MG63 (cell line): Measurements from ENCODE around the gene ATOSA. TPM values are rescaled to one million over a fixed set of nuclear protein-coding genes. Genes with fewer than 3 reads are reported as not detected.
A peak's percentile ranks its signal among the peaks of the same experiment; 100 is the strongest.

Source experiments
- DNase-seq: peaks from one replicate; pipeline ENCODE4 v3.0.0-alpha.2; 2020
- H3K27me3 ChIP-seq: fragments of 250-450 bp; sonication (Bioruptor Pico); 2 replicates; pipeline ENCODE4 v1.5.1; 2020; ENCODE audit warnings: mild to moderate bottlenecking, moderate library complexity
- H3K36me3 ChIP-seq: fragments of 250-450 bp; sonication (Bioruptor Pico); 2 replicates; pipeline ENCODE4 v1.5.1; 2020; ENCODE audit warnings: mild to moderate bottlenecking, moderate library complexity
- H3K4me3 ChIP-seq: fragments of 250-450 bp; sonication (Bioruptor Pico); 2 replicates; pipeline ENCODE4 v1.5.1; 2020; ENCODE audit warnings: mild to moderate bottlenecking, moderate library complexity
- H3K9me3 ChIP-seq: fragments of 250-450 bp; sonication (Bioruptor Pico); 2 replicates; pipeline ENCODE4 v1.5.1; 2020; ENCODE audit warnings: mild to moderate bottlenecking, moderate library complexity
- total RNA-seq: library from RNA; depleted of rRNA; stranded (reverse); fragments of >200 nt; shearing (Covaris generic); gene quantifications from 2 replicates; pipeline ENCODE4 v1.2.3, GENCODE V29; 2014; ENCODE audit warnings: low replicate concordance; rRNA removed

The ATOSA gene
- total RNA-seq = 3.0 and 5.6 TPM in 2 replicates

GRCh38 chr15:52679232-52680040 lies at the start of gene ATOSA:
Gene ATOSA, minus strand, starts transcription at chr15:52679388. Its CDS starts 1,367 bp downstream, at chr15:52678021.
- peak; percentile 91 for DNase-seq
- H3K36me3 ChIP-seq = peaks cover 8% of the 10 kb centered on the region; the same call in 1 of the 2 replicates
- peak within 1 kb of the TSS; percentile 92 for H3K4me3 ChIP-seq
- H3K9me3 ChIP-seq = 0 out of 2 replicates have a peak, but pooled peaks cover 2% of the 10 kb centered on the region
- peaks cover 4% of the 10 kb centered on the region; the same call in 1 of the 2 replicates for H3K27me3 ChIP-seq

GRCh38 chr15:52728899-52729298 lies 49.7 kb upstream of the ATOSA start:
- no peaks in the 10 kb centered on the region for H3K9me3 ChIP-seq
- no peak overlapping the region for H3K4me3 ChIP-seq
- no peaks in the 10 kb centered on the region for H3K36me3 ChIP-seq
- DNase-seq = no peak
- H3K27me3 ChIP-seq = no peaks in the 10 kb centered on the region

GRCh38 chr15:52727815-52728214 lies 48.6 kb upstream of the ATOSA start:
- no peaks in the 10 kb centered on the region for H3K36me3 ChIP-seq
- no peaks in the 10 kb centered on the region for H3K9me3 ChIP-seq
- H3K4me3 ChIP-seq = no peak overlapping the region
- no peak for DNase-seq
- no peaks in the 10 kb centered on the region for H3K27me3 ChIP-seq

GRCh38 chr15:52726195-52726594 lies 47.0 kb upstream of the ATOSA start:
- H3K4me3 ChIP-seq = no peak overlapping the region
- no peaks in the 10 kb centered on the region for H3K36me3 ChIP-seq

GRCh38 chr15:52718551-52718950 lies 39.4 kb upstream of the ATOSA start:
- no peak for DNase-seq
- Histone ChIP-seq H3K36me3 (no peaks in the 10 kb centered on the region), H3K27me3 (peaks cover 4% of the 10 kb centered on the region; the same call in 1 of the 2 replicates), H3K9me3 (no peaks in the 10 kb centered on the region), H3K4me3 (no peak overlapping the region)

More at GRCh38 chr15:52726195-52726594, 47.0 kb upstream of the ATOSA start:
- no peak for DNase-seq
- Histone ChIP-seq H3K27me3 (peaks cover under 1% of the 10 kb centered on the region; the same call in 1 of the 2 replicates), H3K9me3 (no peaks in the 10 kb centered on the region)

- no peaks in the 10 kb centered on the region for H3K9me3 ChIP-seq
- no peaks in the 10 kb centered on the region for H3K36me3 ChIP-seq
- peaks cover 4% of the 10 kb centered on the region for H3K27me3 ChIP-seq
- no peak for DNase-seq
- no peak overlapping the region for H3K4me3 ChIP-seq
Observed at GRCh38 chr15:52717924-52718323, 38.7 kb upstream of the ATOSA start.

GRCh38 chr15:52717481-52717880 lies 38.3 kb upstream of the ATOSA start:
- no peaks in the 10 kb centered on the region for H3K9me3 ChIP-seq
- DNase-seq = no peak

GRCh38 chr15:52716536-52716935 lies 37.3 kb upstream of the ATOSA start:
- Histone ChIP-seq H3K27me3 (peaks cover 15% of the 10 kb centered on the region), H3K36me3 (no peaks in the 10 kb centered on the region), H3K9me3 (no peaks in the 10 kb centered on the region)

More at GRCh38 chr15:52717481-52717880, 38.3 kb upstream of the ATOSA start:
- peaks cover 7% of the 10 kb centered on the region for H3K27me3 ChIP-seq
- H3K4me3 ChIP-seq = no peak overlapping the region
- H3K36me3 ChIP-seq = no peaks in the 10 kb centered on the region

GRCh38 chr15:52715411-52715810 lies 36.2 kb upstream of the ATOSA start:
- DNase-seq = no peak
- no peak overlapping the region for H3K4me3 ChIP-seq
- H3K27me3 ChIP-seq = peaks cover 11% of the 10 kb centered on the region
- H3K36me3 ChIP-seq = no peaks in the 10 kb centered on the region
- no peaks in the 10 kb centered on the region for H3K9me3 ChIP-seq

More at GRCh38 chr15:52716536-52716935, 37.3 kb upstream of the ATOSA start:
- no peak for DNase-seq
- no peak overlapping the region for H3K4me3 ChIP-seq

- Histone ChIP-seq H3K36me3 (no peaks in the 10 kb centered on the region), H3K9me3 (no peaks in the 10 kb centered on the region), H3K4me3 (no peak overlapping the region), H3K27me3 (peaks cover 11% of the 10 kb centered on the region)
- DNase-seq = no peak
Observed at GRCh38 chr15:52714968-52715367, 35.8 kb upstream of the ATOSA start.

GRCh38 chr15:52710708-52711389 lies 31.7 kb upstream of the ATOSA start:
- Histone ChIP-seq H3K4me3 (no peak overlapping the region), H3K36me3 (no peaks in the 10 kb centered on the region), H3K27me3 (peaks cover 22% of the 10 kb centered on the region), H3K9me3 (no peaks in the 10 kb centered on the region)
- no peak for DNase-seq

- DNase-seq = no peak
- no peaks in the 10 kb centered on the region for H3K9me3 ChIP-seq
Observed at GRCh38 chr15:52710050-52710707, 31.0 kb upstream of the ATOSA start.

GRCh38 chr15:52709187-52709981 lies 30.2 kb upstream of the ATOSA start:
- Histone ChIP-seq H3K36me3 (no peaks in the 10 kb centered on the region), H3K9me3 (no peaks in the 10 kb centered on the region), H3K27me3 (peaks cover 22% of the 10 kb centered on the region), H3K4me3 (no peak overlapping the region)
- DNase-seq = no peak

More at GRCh38 chr15:52710050-52710707, 31.0 kb upstream of the ATOSA start:
- H3K27me3 ChIP-seq = peaks cover 22% of the 10 kb centered on the region
- H3K4me3 ChIP-seq = no peak overlapping the region
- H3K36me3 ChIP-seq = no peaks in the 10 kb centered on the region

- Histone ChIP-seq H3K36me3 (no peaks in the 10 kb centered on the region), H3K27me3 (peaks cover 13% of the 10 kb centered on the region), H3K9me3 (no peaks in the 10 kb centered on the region), H3K4me3 (no peak overlapping the region)
- no peak for DNase-seq
Observed at GRCh38 chr15:52706091-52706490, 26.9 kb upstream of the ATOSA start.

- no peaks in the 10 kb centered on the region for H3K9me3 ChIP-seq
- H3K4me3 ChIP-seq = no peak overlapping the region
- DNase-seq = no peak
- no peaks in the 10 kb centered on the region for H3K36me3 ChIP-seq
- peaks cover 8% of the 10 kb centered on the region for H3K27me3 ChIP-seq
Observed at GRCh38 chr15:52702390-52702789, 23.2 kb upstream of the ATOSA start.

- Histone ChIP-seq H3K36me3 (no peaks in the 10 kb centered on the region), H3K4me3 (no peak overlapping the region), H3K27me3 (peaks cover 2% of the 10 kb centered on the region), H3K9me3 (no peaks in the 10 kb centered on the region)
- DNase-seq = no peak
Observed at GRCh38 chr15:52699457-52699856, 20.3 kb upstream of the ATOSA start.
